Fibroblast of skin of abdomen (primary cell): ENCODE data around the gene PDCD1.
"Not testable (repeated sequence)": the region's sequence is repeated elsewhere in the genome, so short reads cannot be mapped to it uniquely, and the experiment has no call there.

Experiments used
- DNase-seq: peaks from one replicate; pipeline ENCODE4 v3.0.0-alpha.2; 2013

Gene PDCD1

DNA sequence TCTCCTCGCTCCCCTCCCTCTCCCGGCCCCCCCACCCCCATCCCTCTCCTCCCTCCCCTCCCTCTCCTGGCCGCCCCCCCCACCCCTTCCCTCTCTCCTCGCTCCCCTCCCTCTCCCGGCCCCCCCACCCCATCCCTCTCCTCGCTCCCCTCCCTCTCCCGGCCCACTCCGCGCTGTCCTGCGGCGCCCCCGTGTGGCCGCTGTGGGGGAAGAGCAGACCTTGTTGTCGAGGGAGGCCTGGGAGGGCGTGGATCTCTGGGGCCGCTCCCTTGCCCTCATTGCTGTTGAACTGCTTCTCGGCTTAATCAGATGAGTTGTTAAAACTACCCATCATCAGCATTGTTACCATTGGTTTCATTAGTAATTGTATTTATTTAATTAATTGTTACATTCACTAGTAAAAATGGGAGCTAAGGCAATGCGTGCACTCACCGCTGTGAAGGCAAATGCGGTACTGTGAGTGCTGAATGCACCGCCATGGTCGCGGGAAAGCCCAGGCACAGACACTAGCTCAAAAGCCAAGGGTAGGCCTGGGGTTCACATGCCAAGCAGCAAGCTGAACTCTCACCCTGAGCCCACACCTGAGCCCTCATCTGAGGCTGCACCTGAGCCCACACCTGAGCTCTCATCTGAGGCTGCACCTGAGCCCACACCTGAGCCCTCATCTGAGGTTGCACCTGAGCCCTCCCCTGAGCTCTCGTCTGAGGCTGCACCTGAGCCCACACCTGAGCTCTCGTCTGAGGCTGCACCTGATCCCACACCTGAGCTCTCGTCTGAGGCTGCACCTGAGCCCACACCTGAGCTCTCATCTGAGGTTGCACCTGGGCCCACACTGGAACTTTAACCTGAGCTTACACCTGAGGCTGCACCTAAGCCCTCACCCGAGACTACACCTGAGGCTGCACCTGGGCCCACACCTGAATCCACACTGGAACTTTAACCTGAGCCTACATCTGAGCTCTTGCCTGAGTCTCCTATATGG is 19.6 kb upstream of the PDCD1 start:
- DNase-seq, result peak; percentile 72

DNA sequence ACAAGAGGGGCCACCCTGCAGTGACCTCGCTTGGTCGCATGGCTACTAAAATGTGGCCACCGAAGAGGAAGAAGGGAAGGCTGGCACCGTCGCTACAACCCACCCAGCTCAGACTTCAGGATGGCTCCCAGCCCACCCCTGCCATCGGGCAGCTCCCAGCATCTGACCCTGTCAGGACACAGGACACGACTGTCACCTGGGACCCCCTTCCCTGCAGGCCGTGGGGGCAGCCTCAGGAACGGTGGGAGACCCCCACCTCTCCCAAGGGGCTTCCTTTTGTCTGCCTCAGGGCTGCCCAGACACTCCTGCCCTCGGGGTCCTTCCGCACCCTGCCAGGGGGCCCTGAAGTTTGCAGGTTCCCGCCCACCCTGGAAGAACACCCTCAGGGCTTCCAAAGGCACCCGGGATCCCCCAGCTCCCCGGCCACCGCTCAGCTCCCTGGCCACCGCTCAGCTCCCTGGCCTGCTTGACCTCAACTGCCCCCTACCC is 18.5 kb upstream of the PDCD1 start:
- DNase-seq, result no peak

DNA sequence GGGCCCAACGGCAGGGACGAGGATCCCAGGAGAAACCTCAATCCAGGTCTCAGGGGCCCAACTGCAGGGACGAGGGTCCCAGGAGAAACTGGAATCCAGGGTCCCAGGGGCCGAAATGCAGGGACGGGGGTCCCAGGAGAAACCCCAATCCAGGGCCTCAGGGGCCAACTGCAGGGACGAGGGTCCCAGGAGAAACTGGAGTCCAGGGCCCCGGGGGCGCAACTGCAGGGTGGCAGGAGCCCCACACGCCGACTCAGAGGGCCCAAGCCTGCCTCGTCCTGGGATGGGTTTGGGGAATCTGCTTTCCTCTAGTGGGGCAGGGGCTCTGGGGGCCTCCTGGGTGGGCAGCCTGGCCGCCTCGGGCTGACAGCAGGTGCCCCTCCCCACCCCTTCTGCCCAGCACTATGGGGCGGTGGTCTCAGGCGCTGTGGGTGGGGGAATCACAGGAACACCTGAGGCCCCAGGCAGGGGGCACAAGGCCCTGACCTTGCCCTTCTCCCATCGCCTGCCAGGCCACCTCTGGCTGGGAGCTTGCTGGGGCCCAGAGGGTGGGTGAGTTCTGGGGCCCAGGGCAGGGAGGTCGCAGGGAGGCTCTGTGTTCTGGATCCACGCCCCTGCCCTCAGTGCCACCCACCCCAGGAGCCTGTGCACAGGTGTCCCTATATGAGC is 18.0 kb upstream of the PDCD1 start:
- DNase-seq, result no peak

DNA sequence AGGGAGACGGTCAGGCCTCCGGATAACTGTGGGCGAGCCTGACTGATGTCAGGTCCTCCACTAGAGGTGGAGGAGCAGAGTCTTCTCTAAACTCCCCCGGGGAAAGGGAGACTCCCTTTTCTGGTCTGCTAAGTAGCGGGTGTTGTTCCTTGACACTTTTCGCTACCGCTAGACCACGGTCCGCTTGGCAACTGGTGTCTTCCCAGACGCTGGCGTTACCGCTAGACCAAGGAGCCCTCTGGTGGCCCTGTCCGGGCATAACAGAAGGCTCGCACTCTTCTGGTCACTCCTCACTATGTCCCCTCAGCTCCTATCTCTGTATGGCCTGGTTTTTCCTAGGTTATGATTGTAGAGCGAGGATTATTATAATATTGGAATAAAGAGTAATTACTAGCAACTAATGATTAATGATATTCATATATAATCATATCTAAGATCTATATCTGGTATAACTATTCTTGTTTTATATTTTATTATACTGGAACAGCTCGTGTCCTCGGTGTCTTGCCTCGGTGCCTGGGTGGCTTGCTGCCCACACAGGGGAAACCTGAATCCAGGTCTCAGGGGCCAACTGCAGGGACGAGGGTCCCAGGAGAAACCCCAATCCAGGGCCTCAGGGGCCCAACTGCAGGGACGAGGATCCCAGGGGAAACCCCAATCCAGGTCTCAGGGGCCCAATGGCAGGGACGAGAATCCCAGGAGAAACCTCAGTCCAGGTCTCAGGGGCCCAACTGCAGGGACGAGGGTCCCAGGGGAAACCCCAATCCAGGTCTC is 17.2 kb upstream of the PDCD1 start:
- not testable (repeated sequence) for DNase-seq

DNA sequence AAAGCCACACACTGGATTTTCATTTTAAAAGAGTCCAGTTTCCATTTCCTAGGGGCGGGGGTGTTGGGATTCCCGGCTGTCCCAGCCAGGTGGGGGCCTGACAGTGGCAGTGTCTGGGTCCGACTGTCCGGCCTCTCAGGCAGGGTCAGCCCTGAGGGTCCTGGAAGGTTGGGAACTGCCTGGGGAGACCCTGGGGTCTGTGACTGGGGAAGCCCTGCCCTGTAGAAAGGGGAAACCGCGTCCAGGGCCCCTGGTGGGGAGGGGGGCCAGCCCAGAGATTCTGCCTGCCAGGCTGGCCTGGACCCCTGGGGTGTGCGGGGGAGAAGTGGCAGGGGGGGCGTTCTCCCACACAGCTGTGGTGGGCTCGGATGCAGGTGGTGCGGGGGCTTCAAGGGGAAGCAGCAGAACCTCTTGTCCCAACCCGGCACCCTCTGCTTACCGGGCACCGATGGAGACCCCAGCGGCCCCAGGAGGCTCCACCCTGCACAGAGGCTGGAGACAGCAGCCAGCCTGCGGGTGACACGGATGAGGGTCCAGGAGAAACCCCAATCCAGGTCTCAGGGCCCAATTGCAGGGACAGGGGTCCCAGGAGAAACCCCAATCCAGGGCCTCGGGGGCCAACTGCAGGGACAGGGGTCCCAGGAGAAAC is 15.7 kb upstream of the PDCD1 start:
- no peak for DNase-seq

DNA sequence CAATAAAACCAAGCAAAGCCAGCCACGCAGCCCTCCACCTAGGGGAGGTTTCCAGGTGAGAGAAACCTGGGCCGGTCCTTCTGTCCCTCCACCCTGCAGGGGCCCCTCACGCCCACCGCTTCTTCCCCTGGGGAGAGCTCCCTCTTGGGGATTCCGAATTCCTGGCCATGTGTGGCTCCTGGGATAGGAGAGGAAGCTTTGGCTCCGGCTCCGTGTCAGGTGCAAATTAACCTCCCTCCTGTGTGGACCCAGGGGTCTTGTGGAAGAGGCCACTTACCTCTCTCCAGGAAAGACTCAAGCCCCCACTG is 15.1 kb upstream of the PDCD1 start:
- no peak for DNase-seq

DNA sequence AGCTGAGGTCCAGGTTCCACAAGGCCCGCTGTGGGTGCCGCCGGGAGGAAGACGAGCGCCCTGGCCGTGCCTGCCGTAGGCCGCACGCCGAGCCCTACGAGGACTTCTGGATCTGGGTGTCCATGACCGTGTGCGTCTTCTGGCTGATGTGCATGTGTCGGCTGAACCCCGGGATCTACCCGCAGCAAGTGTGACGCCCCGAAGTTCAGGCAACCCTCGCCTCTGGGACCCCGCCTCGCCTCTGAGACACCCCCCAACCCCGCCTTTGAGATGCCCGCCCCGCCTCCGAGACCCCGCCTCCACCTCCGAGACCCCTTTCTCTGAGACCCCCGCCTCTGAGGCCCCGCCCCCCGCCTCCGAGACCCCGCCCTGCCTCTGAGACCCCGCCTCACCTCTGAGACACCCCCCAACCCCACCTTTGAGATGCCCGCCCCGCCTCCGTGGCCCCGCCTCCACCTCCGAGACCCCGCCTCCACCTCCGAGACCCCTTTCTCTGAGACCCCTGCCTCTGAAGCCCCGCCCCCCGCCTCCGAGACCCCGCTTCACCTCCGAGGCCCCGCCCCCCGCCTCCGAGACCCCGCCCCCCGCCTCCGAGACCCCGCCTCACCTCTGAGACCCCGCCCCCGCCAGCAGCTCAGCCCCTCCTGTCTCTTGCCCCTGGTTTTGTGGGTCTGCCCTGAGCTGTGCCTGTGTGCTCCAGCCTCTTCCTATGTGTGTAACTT is 14.5 kb upstream of the PDCD1 start:
- DNase-seq, result no peak

DNA sequence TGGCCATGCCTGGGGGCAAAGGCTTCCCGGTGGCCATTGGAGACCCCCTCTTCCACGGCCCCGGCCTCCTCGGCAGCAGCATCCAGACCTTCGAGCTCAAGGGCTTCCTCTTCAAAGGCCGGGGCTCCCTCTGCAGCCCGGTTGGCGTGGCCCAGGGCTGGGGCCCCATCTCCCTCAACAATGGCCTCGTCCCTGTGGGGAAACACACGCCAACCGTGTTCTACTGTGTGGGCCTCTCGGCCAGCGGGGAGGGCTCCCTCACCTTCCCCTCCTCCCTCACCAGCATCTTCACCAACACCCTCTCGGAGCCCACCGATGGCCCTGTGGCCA is 13.6 kb upstream of the PDCD1 start:
- no peak for DNase-seq

DNA sequence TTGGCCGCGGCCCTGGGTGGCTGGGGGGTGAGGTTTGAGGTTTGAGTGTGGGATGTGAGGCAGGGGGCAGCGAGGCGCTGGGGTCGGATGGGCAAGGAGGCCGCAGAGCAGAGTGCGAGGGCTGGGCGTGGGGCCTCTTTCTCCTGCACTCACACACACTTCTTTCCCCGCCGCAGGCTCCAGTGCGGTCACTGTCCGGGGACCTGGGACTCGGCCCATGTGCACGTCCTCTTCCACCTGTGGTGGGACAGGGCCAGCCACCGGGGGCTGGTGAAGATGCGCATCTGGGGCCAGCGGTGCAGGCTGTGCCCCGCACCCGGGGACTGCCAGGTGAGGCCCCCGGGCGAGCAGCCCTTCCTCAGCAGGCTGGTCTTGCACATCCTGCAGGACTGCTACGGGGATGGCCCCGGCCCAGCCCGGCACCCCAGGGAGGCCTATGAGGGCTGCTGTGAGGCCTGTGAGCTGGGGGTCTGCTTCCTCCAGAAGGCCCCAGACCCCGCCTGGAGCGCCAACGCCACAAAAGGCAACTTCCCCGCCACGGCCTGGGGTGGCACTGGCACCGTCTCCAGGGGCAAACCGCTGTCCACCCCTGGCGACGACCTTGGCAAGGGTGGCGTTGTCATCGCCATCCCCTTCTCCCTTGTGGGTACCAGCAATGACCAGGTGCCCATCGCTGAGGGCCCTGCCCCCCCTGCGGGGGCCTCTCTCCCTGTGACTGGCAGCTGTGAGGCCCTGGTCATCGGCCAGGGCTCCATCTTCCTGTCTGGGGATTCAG is 13.0 kb upstream of the PDCD1 start:
- DNase-seq, result no peak

DNA sequence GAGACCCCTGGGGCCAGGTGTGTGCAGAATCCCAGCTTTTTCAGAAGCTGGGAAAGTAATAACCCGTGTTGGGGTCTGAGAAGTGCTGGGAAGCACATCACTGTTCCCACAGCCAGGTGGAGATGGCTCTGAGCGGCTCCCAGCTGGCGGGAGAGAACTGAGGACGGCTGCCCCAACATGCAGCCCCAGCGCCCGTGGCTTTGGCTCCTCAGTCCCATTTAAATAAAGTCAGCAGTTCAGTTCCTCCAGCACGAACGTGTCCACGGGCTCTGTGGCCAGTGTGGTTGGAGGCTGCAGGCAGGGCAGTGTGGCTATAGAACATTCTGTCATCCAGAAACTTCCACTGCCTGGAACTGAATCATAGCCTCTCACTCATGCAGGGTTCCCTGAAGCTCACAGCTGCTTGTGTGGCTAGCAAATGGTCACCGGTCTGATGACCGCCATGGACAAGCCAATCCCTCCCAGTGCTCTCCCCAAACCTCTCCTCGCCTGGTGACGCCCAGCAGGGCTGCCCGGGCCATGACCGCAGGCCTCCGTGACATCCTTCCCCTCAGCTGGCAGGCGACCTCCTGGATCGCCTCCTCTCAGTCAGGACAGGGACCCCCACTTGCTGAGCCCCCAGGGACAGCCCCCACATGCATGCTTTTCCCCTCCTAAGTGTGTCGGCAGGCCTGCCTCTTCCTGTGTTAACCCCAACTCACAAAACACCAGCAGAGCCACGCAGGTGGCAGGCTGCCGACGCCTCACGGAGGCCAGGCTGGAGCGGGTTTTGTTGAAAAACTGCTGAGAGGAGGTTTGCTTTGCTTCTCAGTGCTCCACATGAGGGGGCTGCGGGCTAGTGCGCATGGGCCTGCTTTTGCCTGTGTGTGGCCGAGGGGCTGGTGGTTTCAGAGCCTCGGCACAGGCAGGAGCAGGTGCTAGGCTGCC is 12.2 kb upstream of the PDCD1 start:
- DNase-seq, result no peak

DNA sequence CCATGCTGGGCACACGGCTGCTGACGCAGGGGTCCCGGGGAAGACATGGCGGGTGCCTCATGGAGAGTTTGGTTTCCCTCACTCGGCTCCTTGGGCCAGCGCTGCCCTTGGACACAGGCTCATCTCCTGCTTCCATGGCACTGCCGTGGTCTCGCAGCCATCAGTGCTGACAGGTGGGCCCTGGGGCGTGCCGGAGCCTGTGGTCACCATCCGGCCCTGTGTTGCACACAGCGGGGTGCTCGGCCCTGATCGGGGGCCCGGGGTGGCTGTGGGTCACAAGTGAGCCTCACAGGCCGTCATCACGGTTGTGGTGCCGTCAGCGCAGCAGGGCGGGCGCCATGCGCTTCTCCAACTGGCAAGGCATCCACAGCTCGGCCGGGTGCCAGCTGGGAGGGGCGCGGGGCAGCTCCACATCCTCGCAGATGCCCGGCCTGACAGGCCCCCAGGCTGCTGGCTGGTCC is 11.4 kb upstream of the PDCD1 start:
- DNase-seq, result no peak

DNA sequence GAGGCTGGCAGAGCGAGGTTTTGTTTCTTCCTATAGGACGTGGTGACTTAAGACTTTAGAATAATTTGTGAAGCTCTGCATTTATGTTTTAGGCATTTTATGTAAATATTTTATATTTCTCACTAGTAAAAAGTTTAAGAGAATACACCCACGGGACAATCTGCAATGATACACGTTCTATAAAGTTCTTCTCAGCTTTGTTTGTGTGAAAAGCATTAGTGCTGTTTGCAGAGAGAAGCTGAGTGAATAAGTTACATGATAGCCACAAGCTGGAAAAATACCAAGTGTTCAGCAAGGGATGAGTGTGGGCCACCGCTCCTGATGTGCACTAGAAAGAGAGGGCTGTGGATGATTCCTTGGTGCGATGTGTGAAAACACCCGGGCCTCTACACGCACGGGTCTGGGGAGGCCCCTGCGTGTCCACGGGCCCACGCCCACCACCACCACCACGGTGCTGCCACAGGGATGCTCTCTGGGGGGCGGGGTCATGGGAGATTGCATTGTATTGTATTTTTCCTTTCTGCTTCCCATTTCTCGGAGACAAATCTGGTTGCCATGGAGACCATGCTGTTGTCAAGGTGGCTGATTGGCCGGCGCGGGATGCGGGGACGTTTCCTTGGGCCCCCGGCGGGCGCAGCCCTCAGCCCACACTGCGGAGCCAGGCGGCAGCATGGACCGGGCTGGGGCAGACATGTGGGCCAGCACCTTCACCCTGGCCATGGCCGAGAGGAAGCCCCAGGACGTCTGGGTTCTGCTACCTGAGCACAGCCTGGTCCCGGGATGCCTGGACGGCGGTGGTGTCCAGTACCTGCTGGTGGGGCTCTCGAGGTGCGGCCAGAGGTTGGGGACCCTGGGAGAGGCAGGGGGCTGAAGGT is 10.6 kb upstream of the PDCD1 start, which contains the start of gene RTP5:
RTP5 (plus strand) TSS at position 643 of the 875 bp plus-strand sequence; CDS start at position 671, 28 bp downstream.
- no peak for DNase-seq

DNA sequence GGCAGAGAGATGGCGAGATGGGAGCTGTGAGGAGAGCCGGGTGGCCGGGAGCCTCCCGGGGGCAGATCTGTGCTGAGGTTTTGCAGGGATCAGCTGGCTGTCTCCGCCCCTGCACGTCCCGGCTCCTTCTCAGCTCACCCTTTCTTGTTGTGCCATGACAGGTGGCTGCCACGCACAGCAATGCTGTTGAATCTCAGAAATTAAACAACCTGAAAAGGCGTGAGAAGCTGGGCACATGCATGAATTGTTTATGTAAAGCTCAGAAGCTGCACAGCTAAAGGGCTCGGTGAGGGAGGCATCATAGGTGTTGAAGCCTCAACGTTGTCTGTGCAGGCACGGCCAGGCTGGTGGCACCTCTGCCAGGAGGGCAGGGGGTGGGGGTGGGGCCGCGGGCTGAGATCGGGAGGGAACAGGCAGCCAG is 10.0 kb upstream of the PDCD1 start:
- DNase-seq, result no peak

DNA sequence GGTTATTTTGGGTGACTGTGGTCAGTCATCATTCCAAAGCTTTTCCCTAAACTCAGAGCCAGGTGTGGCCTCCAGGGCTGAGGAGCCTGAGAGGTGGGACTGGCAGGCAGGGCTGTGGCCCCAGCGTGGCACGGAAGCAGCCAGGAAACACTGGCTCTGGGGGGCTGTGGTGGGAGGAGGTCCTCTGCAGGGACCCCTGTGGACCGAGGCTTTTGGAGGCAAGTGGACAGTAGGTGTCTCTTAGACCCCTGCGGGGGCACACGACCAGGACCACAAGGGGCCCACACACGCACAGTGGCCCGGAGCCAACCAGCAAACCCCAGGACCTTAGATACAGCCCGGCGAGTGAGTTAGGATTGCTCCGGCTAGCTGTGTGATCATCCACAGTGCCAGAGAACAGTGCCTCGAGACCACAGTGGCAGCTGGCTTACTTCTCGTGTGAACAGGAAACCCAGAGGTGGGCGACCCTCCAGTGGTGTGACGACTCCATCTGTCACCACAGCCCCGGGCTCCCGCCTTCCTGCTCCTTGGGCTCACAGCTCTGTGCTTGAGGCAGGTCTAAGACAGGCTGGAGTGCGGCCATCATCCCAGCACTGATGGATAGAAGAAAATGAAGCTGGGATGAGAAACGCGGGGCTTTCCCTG is 9.2 kb upstream of the PDCD1 start:
- no peak for DNase-seq

DNA sequence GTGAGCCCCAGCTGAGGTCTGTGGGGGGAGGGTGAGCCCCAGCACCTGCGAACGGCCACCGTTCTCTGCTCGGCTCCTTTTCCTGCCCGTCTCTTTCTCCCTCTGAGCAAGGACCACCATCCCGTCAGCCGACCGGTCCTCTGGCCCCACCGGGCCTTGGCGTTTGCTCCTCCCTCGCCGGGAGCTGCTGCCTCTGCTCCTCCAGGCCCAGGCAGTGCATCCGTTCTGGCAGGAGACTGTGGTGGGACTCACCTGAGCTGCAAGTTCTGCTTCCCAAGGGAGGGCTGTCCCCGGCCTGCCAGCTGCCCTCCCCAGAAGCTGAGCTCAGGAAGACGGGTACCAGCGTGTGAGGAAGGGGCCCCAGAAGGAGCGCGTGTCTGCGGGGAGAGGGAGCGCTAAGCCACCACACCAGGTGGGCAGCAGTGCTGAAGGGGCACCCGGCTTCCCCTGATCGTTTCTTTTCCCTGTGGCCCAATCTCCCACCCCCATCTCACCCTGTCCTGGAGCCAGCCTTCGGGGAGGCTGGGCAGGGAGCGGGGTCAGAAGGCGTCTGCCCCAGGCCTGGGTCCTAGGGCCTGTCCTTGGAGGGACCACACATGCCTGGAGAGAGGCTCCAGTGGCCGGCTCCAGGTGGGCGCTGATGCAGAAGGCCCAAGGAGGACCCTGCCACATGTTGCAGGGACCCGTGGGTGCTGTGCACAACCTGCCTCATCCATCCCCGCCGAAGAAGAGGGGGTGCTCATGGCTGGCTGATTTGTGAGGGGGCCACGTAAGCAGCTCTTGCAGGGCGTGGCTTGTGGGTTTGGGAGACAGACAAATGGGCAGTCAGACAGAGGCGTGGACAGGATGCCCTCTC is 8.3 kb upstream of the PDCD1 start:
- DNase-seq, result no peak

DNA sequence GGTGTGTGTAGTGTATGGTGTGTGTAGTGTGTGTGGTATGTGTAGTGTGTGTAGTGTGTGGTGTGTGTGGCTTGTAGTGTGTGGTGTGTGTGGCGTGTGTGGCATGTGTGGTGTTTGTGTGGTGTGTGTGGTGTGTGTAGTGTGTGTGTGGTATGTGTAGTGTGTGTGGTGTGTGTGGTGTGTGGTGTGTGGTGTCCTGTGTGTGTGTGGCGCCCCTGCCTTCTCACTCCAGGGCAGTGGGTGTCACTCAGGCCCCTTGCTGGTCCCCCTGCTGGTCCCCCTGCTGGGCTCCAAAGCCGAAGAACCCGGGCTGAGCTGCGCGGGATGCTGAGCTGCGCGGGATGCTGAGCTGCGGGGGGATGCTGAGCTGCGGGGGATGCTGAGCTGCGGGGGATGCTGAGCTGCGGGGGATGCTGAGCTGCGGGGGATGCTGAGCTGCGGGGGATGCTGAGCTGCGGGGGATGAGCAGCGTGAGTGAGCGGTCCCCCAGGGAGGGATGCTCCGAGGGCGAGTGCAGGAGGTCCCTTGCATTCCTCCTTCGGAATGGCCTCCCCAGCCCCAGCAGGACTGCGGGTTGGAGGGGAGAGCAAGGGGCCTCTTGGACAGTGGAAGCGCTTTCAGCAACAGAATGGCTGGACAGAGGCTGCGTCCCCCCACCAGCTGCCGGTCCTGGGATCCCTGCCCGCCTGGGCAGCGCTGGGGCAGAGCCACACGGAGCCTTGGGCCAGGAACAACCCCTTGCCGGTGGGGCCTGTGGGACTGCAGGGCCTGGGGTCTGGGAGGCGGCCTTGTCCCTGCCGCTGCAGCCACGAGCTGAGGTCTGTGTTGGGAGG is 7.5 kb upstream of the PDCD1 start:
- no peak for DNase-seq
